ENCODE results near the gene CNPPD1. TPM values are rescaled to one million over a fixed set of nuclear protein-coding genes. Genes with fewer than 3 reads are reported as not detected.
"Not testable (repeated sequence)": the region's sequence is repeated elsewhere in the genome, so short reads cannot be mapped to it uniquely, and the experiment has no call there.

CNPPD1 gene
- total RNA-seq, 1 donor from 2014 or later, result 61.5 TPM

DNA sequence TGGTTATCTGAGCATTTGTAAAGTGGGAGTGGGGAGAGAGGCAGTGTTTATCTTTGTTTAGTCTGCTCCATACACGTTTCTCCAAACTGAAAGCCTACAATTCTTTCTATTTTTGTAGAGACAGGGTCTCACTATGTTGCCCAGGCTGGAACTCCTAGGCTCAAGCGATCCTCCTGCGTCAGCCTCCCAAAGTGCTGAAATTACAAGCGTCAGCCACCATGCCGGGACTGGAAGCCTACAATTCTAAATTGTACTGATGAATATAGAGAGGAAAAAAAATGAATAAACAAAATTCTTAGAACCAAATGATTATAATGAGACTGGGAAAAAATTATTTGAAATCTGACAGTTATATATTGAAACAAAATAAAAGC, 28.4 kb upstream of the CNPPD1 start:
- no peak overlapping the region for H3K27ac Mint-ChIP-seq (ENCODE audit: unreplicated experiment)
- no peaks in the 10 kb centered on the region for H3K36me3 Mint-ChIP-seq (ENCODE audit: unreplicated experiment)
- H3K4me3 Mint-ChIP-seq (ENCODE audit: unreplicated experiment), result peak overlapping the region; percentile 30
- DNase-seq, result no peak
- TF ChIP-seq CTCF (IDR thresholded peaks at IDR 0.05; ENCODE audit: partially characterized antibody, unreplicated experiment), result no peak
- H3K27me3 Mint-ChIP-seq (ENCODE audit: unreplicated experiment), result no peaks in the 10 kb centered on the region
- peaks cover 5% of the 10 kb centered on the region for H3K4me1 Mint-ChIP-seq (ENCODE audit: low read depth, unreplicated experiment)
- peaks cover 12% of the 10 kb centered on the region for H3K9me3 Mint-ChIP-seq (ENCODE audit: unreplicated experiment)

- Mint-ChIP-seq H3K36me3 (ENCODE audit: unreplicated experiment) (no peaks in the 10 kb centered on the region), H3K27me3 (ENCODE audit: unreplicated experiment) (no peaks in the 10 kb centered on the region), H3K27ac (ENCODE audit: unreplicated experiment) (no peak overlapping the region), H3K9me3 (ENCODE audit: unreplicated experiment) (peaks cover 12% of the 10 kb centered on the region), H3K4me1 (ENCODE audit: low read depth, unreplicated experiment) (peaks cover 5% of the 10 kb centered on the region), H3K4me3 (ENCODE audit: unreplicated experiment) (no peak overlapping the region)
- no peak for TF ChIP-seq CTCF (IDR thresholded peaks at IDR 0.05; ENCODE audit: partially characterized antibody, unreplicated experiment)
- DNase-seq, result no peak
These were observed 27.9 kb upstream of the CNPPD1 start for GRCh38 chr2:219204425-219205164.

DNA sequence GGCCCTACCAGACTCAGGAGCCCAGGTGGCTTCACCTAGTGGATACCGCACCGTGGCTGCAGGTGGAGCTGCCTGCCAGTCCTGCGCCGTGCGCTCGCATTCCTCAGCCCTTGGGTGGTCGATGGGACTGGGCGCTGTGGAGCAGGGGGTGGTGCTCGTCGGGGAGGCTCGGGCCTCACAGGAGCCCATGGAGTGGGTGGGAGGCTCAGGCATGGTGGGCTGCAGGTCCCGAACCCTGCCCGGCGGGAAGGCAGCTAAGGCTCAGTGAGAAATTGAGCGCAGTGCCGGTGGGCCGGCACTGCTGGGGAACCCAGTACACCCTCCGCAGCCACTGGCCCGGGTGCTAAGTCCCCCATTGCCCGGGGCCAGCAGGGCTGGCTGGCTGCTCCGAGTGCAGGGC, 24.6 kb upstream of the CNPPD1 start:
- DNase-seq; H3K4me3 Mint-ChIP-seq (ENCODE audit: unreplicated experiment); H3K4me1 Mint-ChIP-seq (ENCODE audit: low read depth, unreplicated experiment); H3K27me3 Mint-ChIP-seq (ENCODE audit: unreplicated experiment); H3K27ac Mint-ChIP-seq (ENCODE audit: unreplicated experiment); H3K36me3 Mint-ChIP-seq (ENCODE audit: unreplicated experiment): not testable (repeated sequence)
- H3K9me3 Mint-ChIP-seq (ENCODE audit: unreplicated experiment), result peaks cover 10% of the 10 kb centered on the region

GRCh38 chr2:219200502-219201326, 24.0 kb upstream of the CNPPD1 start:
- not testable (repeated sequence) for H3K27ac Mint-ChIP-seq (ENCODE audit: unreplicated experiment); H3K27me3 Mint-ChIP-seq (ENCODE audit: unreplicated experiment); H3K36me3 Mint-ChIP-seq (ENCODE audit: unreplicated experiment); H3K4me3 Mint-ChIP-seq (ENCODE audit: unreplicated experiment); DNase-seq; H3K4me1 Mint-ChIP-seq (ENCODE audit: low read depth, unreplicated experiment); H3K9me3 Mint-ChIP-seq (ENCODE audit: unreplicated experiment)

GRCh38 chr2:219199470-219200211, 22.9 kb upstream of the CNPPD1 start:
- no peak for DNase-seq
- Mint-ChIP-seq H3K27me3 (ENCODE audit: unreplicated experiment) (no peaks in the 10 kb centered on the region), H3K36me3 (ENCODE audit: unreplicated experiment) (no peaks in the 10 kb centered on the region), H3K4me3 (ENCODE audit: unreplicated experiment) (peak overlapping the region; percentile 9), H3K4me1 (ENCODE audit: low read depth, unreplicated experiment) (peaks cover 5% of the 10 kb centered on the region), H3K27ac (ENCODE audit: unreplicated experiment) (peak overlapping the region; percentile 1), H3K9me3 (ENCODE audit: unreplicated experiment) (peaks cover 5% of the 10 kb centered on the region)
- no peak for TF ChIP-seq CTCF (IDR thresholded peaks at IDR 0.05; ENCODE audit: partially characterized antibody, unreplicated experiment)
